ENCODE results near the gene INPP4B. TPM values are rescaled to one million over a fixed set of nuclear protein-coding genes. Genes with fewer than 3 reads are reported as not detected.

INPP4B gene
- total RNA-seq, 1 experiment from 2014 or later: 0.07 TPM

DNA sequence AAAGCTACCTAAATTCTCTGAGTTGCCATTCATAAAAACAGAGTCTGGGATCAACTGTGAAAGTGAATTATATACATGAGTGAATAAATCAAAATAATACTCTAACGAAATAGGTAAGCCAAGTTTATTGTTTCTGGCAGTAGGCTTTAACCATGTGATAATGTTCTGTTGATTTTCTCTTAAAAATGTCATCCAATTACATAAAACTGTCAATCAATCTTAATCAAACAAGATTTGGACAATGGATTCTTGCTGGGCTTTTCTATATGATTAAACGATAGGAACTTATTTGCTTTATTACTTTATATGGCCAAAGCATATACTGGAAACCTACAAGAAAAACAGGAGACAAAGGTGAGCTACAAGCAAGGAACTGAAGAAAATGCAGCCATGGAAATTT lies 148.8 kb downstream of the INPP4B start:
- no peaks in the 10 kb centered on the region for H3K79me1 ChIP-seq (ENCODE audit: insufficient read depth, low read depth, low read length, poor library complexity, severe bottlenecking)

More for the DNA sequence above, 148.8 kb downstream of the INPP4B start:
- H3K18ac ChIP-seq (ENCODE audit: insufficient read length, low read depth, low read length): no peak overlapping the region
- H2AFZ ChIP-seq (ENCODE audit: low read length): no peak overlapping the region
- no peak overlapping the region for H3K56ac ChIP-seq (ENCODE audit: insufficient read length, low read depth, low read length)
- no peaks in the 10 kb centered on the region for H3K27me3 Mint-ChIP-seq (ENCODE audit: low read depth)
- no peaks in the 10 kb centered on the region for H4K20me1 ChIP-seq (ENCODE audit: control insufficient read depth, insufficient read depth, insufficient read length)
- no peaks in the 10 kb centered on the region for H3K36me3 Mint-ChIP-seq (ENCODE audit: insufficient read depth in 1 of 3, low read depth in 3 of 3)
- no peak overlapping the region for H3K4ac ChIP-seq (ENCODE audit: low read depth, low read length)
- no peak overlapping the region for H2BK5ac ChIP-seq (ENCODE audit: insufficient read length, low read length)
- no peak overlapping the region for H4K8ac ChIP-seq (replicated peaks; ENCODE audit: insufficient read length, low read depth, low read length)
- H3K23ac ChIP-seq (ENCODE audit: insufficient read length, low read depth, low read length): no peak overlapping the region
- H3K23me2 ChIP-seq (ENCODE audit: insufficient read length, low read depth, low read length, poor library complexity, severe bottlenecking): no peaks in the 10 kb centered on the region
- TF ChIP-seq, protein P1, sequence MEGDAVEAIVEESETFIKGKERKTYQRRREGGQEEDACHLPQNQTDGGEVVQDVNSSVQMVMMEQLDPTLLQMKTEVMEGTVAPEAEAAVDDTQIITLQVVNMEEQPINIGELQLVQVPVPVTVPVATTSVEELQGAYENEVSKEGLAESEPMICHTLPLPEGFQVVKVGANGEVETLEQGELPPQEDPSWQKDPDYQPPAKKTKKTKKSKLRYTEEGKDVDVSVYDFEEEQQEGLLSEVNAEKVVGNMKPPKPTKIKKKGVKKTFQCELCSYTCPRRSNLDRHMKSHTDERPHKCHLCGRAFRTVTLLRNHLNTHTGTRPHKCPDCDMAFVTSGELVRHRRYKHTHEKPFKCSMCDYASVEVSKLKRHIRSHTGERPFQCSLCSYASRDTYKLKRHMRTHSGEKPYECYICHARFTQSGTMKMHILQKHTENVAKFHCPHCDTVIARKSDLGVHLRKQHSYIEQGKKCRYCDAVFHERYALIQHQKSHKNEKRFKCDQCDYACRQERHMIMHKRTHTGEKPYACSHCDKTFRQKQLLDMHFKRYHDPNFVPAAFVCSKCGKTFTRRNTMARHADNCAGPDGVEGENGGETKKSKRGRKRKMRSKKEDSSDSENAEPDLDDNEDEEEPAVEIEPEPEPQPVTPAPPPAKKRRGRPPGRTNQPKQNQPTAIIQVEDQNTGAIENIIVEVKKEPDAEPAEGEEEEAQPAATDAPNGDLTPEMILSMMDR (conservative IDR thresholded peaks at IDR 0.05): no peak
- H2BK20ac ChIP-seq (ENCODE audit: low read depth, low read length, poor library complexity, severe bottlenecking): no peak overlapping the region
- no peak overlapping the region for H3K4me2 ChIP-seq (ENCODE audit: insufficient read depth, insufficient read length, low read length)
- no peaks in the 10 kb centered on the region; a peak in 1 of 5 replicates for H3K9me3 Mint-ChIP-seq
- DNase-seq: no peak
- no peaks in the 10 kb centered on the region for H3K4me1 ChIP-seq (ENCODE audit: insufficient read depth, low read length)
- no peaks in the 10 kb centered on the region for H3K4me1 Mint-ChIP-seq
- no peak overlapping the region for H3K27ac Mint-ChIP-seq
- no peaks in the 10 kb centered on the region for H3K27me3 ChIP-seq (ENCODE audit: insufficient read depth, low read length)
- WGBS (ENCODE audit: extremely low coverage, insufficient read length, low lambda C conversion rate): no CpG with 5 or more reads among the region's 2 CpGs
- H4K5ac ChIP-seq (ENCODE audit: insufficient read length, low read depth, low read length): no peak overlapping the region
- H3K27ac ChIP-seq (ENCODE audit: insufficient read length, low read depth, low read length): no peak overlapping the region
- H2BK12ac ChIP-seq (ENCODE audit: insufficient read length, low read depth, low read length): no peak overlapping the region
- no peak overlapping the region for H3K14ac ChIP-seq (ENCODE audit: insufficient read depth, low read length)
- H2AK5ac ChIP-seq (ENCODE audit: insufficient read length, low read length): no peak overlapping the region
- H3K9me3 ChIP-seq (ENCODE audit: control insufficient read depth, low read depth, low read length): no peaks in the 10 kb centered on the region
- no peak overlapping the region for H2BK120ac ChIP-seq (ENCODE audit: low read depth, low read length, poor library complexity, severe bottlenecking)
- H2BK15ac ChIP-seq (ENCODE audit: low read depth, low read length): no peak overlapping the region
- no peak overlapping the region for H3K4me3 Mint-ChIP-seq
- no peaks in the 10 kb centered on the region for H3K79me2 ChIP-seq (ENCODE audit: insufficient read depth, low read length)
- H4K91ac ChIP-seq (ENCODE audit: insufficient read length, low read depth, low read length): no peak overlapping the region
- H3T11ph ChIP-seq (ENCODE audit: low read length): no peak overlapping the region
- H3K9ac ChIP-seq (ENCODE audit: extremely low read depth, insufficient read length, low read length): no peak overlapping the region

Measured in H9 (cell line).